T-helper 22 cell (primary cell): ENCODE data around the gene SOWAHC.
"Not testable (repeated sequence)": the region's sequence is repeated elsewhere in the genome, so short reads cannot be mapped to it uniquely, and the experiment has no call there.

Experiments used
- DNase-seq: peaks from one replicate; pipeline ENCODE4 v3.0.0-alpha.2; 2020; ENCODE audit warnings: low read depth

Gene SOWAHC, protein sequence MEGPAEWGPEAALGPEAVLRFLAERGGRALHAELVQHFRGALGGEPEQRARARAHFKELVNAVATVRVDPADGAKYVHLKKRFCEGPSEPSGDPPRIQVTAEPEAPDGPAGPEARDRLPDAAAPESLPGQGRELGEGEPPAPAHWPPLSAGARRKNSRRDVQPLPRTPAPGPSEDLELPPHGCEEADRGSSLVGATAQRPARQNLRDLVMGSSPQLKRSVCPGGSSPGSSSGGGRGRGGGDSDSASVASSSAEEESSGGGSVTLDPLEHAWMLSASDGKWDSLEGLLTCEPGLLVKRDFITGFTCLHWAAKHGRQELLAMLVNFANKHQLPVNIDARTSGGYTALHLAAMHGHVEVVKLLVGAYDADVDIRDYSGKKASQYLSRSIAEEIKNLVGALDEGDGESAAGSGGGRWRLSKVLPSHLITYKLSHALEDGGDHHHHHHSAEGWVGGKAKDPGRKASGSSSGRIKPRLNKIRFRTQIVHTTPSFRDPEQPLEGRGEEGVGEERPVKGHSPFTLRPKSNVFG

GRCh38 chr2:109613922-109614714 lies at the start of gene SOWAHC, which contains the start of gene SEPTIN10:
Gene SOWAHC (plus strand): TSS chr2:109614364. CDS start chr2:109614490, 126 bp downstream.
Gene SEPTIN10 (minus strand): TSS chr2:109613966. CDS start chr2:109613827, 139 bp downstream.
- peak; percentile 76 for DNase-seq

- DNase-seq: no peak
Observed at GRCh38 chr2:109575373-109575772, 38.8 kb upstream of the SOWAHC start.

- not testable (repeated sequence) for DNase-seq
Observed at GRCh38 chr2:109577630-109578029, 36.5 kb upstream of the SOWAHC start.

DNA sequence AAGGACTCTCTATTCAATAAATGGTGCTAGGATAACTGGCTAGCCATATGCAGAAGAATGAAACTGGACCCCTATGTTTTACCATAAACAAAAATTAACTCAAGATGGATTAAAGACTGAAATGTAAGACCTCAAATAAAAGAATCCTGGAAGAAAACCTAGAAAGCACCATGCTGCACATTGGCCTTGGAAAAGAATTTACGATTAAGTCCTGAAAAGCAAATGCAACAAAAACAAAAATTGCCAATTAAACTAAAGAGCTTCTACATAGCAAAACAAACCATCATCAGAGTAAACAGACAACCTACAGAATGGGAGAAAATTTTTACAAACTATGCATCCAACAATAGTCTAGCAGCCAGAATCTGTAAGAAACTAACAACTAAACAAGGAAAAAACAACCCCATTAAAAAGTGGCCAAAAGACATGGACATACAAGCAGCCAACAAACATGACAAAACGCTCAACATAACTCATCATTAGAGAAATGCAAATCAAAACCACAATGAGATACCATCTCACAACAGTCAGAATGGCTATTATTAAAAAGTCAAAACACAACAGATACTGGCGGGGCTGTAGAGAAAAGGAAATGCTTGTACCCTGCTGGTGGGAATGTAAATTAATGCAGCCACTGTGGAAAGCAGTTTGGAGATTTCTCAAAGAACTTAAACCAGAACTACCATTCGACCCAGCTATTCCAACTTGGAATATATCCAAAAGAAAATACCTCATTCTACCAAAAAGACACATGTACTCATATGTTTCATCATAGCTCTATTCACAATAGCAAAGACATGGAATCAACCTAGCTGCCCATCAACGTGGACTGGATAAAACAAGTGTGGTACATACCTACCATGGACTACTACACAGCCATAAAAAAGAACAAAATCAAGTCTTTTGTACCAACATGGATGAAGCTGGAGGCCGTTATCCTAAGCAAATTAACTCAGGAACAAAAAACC lies 31.0 kb upstream of the SOWAHC start:
- DNase-seq: no peak

DNA sequence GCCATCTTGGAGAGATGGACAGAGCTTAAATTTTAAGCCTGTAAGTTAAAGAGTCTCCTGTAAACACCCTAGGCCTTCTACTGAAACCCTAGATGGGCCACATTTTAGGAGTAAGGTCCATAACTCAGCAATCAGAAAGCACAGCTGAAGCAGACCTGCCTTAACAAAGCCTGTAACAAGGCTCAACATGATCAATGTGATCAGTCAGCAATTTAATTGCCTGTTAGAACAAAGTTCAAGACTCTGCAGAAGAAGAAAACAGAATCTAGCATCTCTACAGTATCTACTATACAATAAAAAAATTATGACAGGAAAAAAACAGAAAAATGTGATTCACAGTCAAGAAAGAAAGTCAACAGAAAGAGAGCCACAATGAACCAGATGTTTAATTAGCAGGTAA lies 27.5 kb upstream of the SOWAHC start:
- no peak for DNase-seq

GRCh38 chr2:109591206-109591605 lies 23.0 kb upstream of the SOWAHC start:
- DNase-seq: no peak

- DNase-seq: no peak
Observed at GRCh38 chr2:109592905-109593304, 21.3 kb upstream of the SOWAHC start.

DNA sequence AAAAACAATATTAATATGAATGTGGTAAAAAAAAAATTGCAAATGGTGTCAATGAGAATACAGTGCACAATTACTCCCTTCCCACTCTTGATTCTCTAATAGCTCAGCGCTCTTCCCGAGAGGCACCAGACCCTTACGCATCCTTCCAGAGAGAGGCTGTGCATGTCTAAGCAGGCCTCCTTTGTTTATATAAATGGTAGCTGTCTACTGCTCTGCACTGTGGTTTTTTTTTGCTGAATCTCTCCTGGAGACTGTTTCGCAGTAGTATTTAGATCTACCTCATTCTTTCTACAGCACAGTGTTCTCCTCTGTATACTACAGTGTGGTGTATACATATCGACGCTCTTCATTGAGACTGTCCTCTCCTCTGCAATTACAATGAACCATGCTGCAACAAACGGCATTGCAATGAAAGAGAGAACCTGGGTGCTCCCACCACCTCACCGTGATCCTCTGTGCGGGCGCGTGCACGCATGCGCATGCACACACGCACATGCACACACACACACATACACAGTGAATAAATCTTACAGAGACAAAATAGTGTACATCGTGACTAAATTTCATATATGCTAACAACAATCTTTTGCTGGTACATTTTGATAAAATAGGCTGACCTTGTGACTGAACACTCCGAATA lies 19.8 kb upstream of the SOWAHC start:
- DNase-seq: no peak

DNA sequence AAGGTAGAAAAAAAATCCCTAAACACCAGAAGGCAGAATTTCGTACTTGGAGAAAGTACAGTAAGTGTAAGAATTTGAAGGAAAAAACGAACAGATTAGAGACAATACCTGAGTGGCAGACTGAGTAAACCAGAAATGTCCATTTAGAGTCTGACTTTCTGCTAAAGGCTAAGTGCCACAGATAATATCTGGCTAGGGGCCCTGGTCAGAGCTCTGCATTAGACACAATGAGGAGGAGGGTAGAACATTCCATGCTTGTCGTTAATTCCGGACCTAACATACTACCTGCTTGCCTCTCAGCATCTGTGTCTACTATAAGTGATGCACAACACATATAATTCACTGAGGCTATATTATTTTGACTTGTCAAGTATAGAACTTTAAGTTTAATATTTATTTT lies 18.5 kb upstream of the SOWAHC start:
- DNase-seq: no peak

GRCh38 chr2:109597283-109597682 lies 16.9 kb upstream of the SOWAHC start:
- no peak for DNase-seq

DNA sequence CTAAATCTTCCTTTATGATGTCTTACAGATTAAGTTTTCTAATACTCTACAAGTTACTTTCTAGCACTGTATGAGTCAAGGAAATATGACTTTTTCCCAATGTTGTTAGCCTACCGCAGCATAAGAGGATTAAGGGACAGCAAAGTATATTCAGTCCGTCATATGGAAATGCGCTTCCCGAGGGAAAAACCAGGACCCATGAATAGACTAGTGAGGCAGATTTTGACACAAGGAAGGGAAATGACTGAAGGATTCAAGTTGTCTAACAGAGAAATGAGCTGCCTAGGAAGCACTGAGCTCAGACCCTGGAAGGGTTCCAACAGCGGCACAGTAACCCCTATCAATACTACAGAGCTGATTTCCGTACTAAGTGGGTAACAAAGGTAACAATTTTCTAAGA lies 12.4 kb upstream of the SOWAHC start:
- DNase-seq: no peak

GRCh38 chr2:109602617-109603188 lies 11.5 kb upstream of the SOWAHC start:
- DNase-seq: no peak

- no peak for DNase-seq
Observed at GRCh38 chr2:109604597-109604996, 9.6 kb upstream of the SOWAHC start.

- no peak for DNase-seq
Observed at GRCh38 chr2:109607766-109608165, 6.4 kb upstream of the SOWAHC start.

GRCh38 chr2:109609352-109610024 lies 4.7 kb upstream of the SOWAHC start:
- DNase-seq: no peak

GRCh38 chr2:109611467-109612095 lies 2.6 kb upstream of the SOWAHC start:
- DNase-seq: no peak

DNA sequence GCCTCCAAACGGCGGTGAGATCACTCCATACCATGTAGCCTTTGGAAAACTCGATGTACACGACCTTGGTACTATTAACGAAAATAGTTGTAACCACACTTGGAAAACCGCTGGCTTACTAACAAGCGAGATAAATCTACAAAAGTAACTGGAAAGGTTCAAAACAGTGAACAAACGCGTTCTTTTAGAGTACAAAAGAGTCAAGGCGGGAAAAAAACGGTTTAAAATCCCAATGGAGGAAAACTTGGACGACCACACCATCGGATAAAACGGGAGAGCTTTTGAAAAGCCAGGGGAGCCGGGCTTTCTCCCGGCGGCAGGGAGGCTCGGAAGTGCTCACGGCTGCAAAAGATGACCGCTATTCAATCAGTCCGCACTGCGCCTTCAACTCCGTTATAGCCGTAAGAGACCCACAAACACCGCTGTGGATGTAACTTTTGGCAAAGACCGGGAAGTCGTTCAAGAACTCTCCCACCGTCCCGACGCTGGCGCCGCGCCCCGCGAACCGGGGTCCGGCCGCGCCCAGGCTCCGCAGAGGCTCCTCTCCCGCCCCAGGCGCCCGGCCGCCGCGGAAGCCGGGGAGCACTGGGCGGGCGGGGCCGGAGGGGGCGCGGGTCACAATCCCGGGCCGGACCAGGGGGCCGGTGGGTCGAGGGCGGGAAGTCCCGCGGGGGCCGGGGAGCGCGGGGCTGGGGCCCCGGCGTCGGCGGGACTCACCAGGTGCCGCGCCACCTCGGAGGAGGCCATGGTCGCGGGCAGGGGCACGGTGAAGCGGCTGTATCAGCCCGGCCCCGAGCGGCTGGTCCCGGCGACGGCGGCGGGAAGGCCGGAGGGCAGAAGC lies 863 bp upstream of the SOWAHC start:
- DNase-seq: no peak

DNA sequence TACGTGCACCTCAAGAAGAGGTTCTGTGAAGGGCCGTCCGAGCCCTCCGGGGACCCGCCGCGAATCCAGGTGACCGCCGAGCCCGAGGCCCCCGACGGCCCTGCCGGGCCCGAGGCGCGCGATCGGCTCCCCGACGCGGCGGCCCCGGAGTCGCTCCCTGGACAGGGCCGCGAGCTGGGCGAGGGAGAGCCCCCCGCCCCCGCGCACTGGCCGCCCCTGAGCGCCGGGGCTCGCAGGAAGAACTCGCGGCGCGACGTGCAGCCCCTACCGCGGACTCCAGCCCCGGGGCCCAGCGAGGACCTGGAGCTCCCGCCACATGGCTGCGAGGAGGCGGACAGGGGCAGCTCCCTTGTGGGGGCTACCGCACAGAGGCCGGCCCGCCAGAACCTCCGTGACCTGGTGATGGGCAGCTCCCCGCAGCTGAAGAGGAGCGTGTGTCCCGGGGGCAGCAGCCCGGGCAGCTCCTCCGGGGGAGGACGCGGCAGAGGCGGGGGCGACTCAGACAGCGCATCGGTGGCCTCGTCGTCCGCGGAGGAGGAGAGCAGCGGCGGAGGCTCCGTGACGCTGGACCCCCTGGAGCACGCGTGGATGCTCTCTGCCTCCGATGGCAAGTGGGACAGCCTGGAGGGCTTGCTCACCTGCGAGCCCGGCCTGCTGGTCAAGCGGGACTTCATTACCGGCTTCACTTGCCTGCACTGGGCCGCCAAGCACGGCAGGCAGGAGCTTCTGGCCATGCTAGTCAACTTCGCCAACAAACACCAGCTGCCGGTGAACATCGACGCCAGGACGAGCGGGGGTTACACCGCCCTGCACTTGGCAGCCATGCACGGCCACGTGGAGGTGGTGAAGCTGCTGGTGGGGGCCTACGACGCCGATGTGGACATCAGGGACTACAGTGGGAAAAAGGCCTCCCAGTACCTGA lies 812 bp downstream of the SOWAHC start:
- no peak for DNase-seq
